ENCODE measurements around the gene UGT3A1. TPM values are rescaled to one million over a fixed set of nuclear protein-coding genes. Genes with fewer than 3 reads are reported as not detected.

Gene UGT3A1
- total and polyA plus RNA-seq, 2 experiments from 2014 or later: 1.6 to 3.1 TPM

- peaks cover 6% of the 10 kb centered on the region; the same call in 1 of the 2 replicates for H3K9me2 ChIP-seq (ENCODE audit: insufficient read depth)
These were observed 16.6 kb downstream of the UGT3A1 start for GRCh38 chr5:35974570-35974969.

More at GRCh38 chr5:35974570-35974969, 16.6 kb downstream of the UGT3A1 start:
- no peaks in the 10 kb centered on the region for H3K27me3 ChIP-seq (ENCODE audit: insufficient read depth)
- H3K4me2 ChIP-seq: no peak overlapping the region
- Mint-ChIP-seq H3K4me3 (no peak overlapping the region), H3K27me3 (ENCODE audit: insufficient read depth, low read depth, poor library complexity) (no peaks in the 10 kb centered on the region), H3K4me1 (no peaks in the 10 kb centered on the region), H3K36me3 (ENCODE audit: low read depth) (peaks cover 6% of the 10 kb centered on the region; the same call in 2 of the 3 replicates), H3K9me3 (peaks cover 36% of the 10 kb centered on the region), H3K27ac (no peak overlapping the region)
- H4K20me1 ChIP-seq (replicated peaks; ENCODE audit: insufficient read depth): no peaks in the 10 kb centered on the region
- H3F3A ChIP-seq (replicated peaks; ENCODE audit: low read depth): no peaks in the 10 kb centered on the region
- no peak for TF ChIP-seq POLR2AphosphoS5 (IDR thresholded peaks at IDR 0.05; ENCODE audit: low read depth)
- TF ChIP-seq ZNF331 (CRISPR knock-in tag; IDR thresholded peaks at IDR 0.05; ENCODE audit: low read depth): no peak
- TF ChIP-seq ZNF462 (CRISPR knock-in tag; IDR thresholded peaks at IDR 0.05): no peak
- TF ChIP-seq CTCF (conservative IDR thresholded peaks at IDR 0.05; ENCODE audit: low read depth in 2 of 2): no peak
- no peak for TF ChIP-seq CREB1 (CRISPR knock-in tag; IDR thresholded peaks at IDR 0.05; ENCODE audit: low read depth)
- no peak for TF ChIP-seq REST (IDR thresholded peaks at IDR 0.05; ENCODE audit: unreplicated experiment)
- TF ChIP-seq EZH2phosphoT487 (IDR thresholded peaks at IDR 0.05; ENCODE audit: unreplicated experiment): no peak
- TF ChIP-seq JUNB (IDR thresholded peaks at IDR 0.05; ENCODE audit: unreplicated experiment): no peak
- no peak for TF ChIP-seq ZNF114 (CRISPR knock-in tag; IDR thresholded peaks at IDR 0.05)
- TF ChIP-seq ETS1 (IDR thresholded peaks at IDR 0.05): no peak
- TF ChIP-seq EZH2 (IDR thresholded peaks at IDR 0.05; ENCODE audit: low read depth, unreplicated experiment): no peak
- no peak for TF ChIP-seq STAT1 (IDR thresholded peaks at IDR 0.05; ENCODE audit: unreplicated experiment)
- no peak for TF ChIP-seq NANOG (IDR thresholded peaks at IDR 0.05; ENCODE audit: borderline replicate concordance)
- DNase-seq (ENCODE audit: low spot score) (no peak), ATAC-seq (no peak)
- H3K27ac ChIP-seq (ENCODE audit: low read depth): no peak overlapping the region
- H3K36me3 ChIP-seq (ENCODE audit: insufficient read depth): no peaks in the 10 kb centered on the region
- no peak overlapping the region for H3K4me3 ChIP-seq
- H3K4me1 ChIP-seq (ENCODE audit: insufficient read depth): no peaks in the 10 kb centered on the region
- no peaks in the 10 kb centered on the region for H3K79me2 ChIP-seq (replicated peaks; ENCODE audit: insufficient read depth)
- no peak overlapping the region for H2AFZ ChIP-seq

All from GM23338 (cell line).